ENCODE measurements around the gene EXOSC10.
"Not testable (repeated sequence)": the region's sequence is repeated elsewhere in the genome, so short reads cannot be mapped to it uniquely, and the experiment has no call there.

Gene EXOSC10

GRCh38 chr1:11037740-11038182 is 61.9 kb downstream of the EXOSC10 start:
- no peak overlapping the region for H3K23ac ChIP-seq (ENCODE audit: low read depth, low read length, poor library complexity)
- peak; percentile 86 for DNase-seq (ENCODE audit: low spot score)
- no CpG with 5 or more reads among the region's 8 CpGs for WGBS, 2 donors (ENCODE audit: extremely low coverage in 2 of 2, insufficient read length in 2 of 2, insufficient replicate concordance in 1 of 2)

DNA sequence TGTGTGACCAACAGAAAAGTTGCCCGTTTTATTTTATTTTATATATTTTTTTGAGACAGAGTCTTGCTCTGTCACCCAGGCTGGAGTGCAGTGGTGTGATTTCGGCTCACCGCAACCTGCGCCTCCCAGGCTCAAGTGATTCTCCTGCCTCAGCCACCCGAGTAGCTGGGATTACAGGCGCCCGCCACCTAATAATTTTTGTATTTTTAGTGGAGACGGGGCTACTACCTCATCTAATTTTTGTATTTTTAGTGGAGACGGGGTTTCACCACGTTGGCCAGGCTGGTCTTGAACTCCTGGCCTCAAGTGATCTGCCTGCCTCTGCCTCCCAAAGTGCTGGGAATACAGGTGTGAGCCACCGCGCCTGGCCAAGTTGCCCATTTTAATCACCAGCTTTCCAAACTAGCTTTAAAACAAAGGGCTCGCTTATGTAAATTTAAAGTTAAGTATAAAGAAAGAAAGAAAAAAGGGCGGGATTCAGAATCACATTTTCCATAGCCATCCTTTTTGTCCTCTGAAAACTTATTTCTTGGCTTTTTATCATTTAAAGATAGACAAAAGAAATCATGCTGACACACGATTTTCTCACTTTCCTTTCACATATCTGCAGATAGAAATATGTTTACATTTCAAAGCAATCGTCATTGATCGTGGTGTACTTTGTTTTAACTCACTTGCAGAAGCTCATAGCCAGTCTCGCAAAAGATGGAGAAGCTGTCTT is 62.5 kb downstream of the EXOSC10 start:
- H3K23ac ChIP-seq (ENCODE audit: low read depth, low read length, poor library complexity); DNase-seq (ENCODE audit: low spot score); H2BK120ac ChIP-seq (ENCODE audit: low read depth, low read length); H2BK15ac ChIP-seq (ENCODE audit: low read length); H3K9ac ChIP-seq (ENCODE audit: low read depth, low read length, poor library complexity); H3K36me3 ChIP-seq (replicated peaks in 1 of 2; ENCODE audit: control insufficient read depth in 2 of 2, insufficient read depth in 2 of 2, low read length in 2 of 2); H2BK12ac ChIP-seq (ENCODE audit: low read length); H3K27ac ChIP-seq (replicated peaks; ENCODE audit: low read length); H3K79me1 ChIP-seq (ENCODE audit: low read depth, low read length); H3K14ac ChIP-seq (ENCODE audit: low read length); H4K8ac ChIP-seq (ENCODE audit: low read depth, low read length); H3K4ac ChIP-seq (ENCODE audit: low read length); H3K4me1 ChIP-seq (ENCODE audit: control insufficient read depth in 2 of 2, insufficient read depth in 1 of 2, low read depth in 1 of 2, low read length in 2 of 2); H3K9me3 ChIP-seq (replicated peaks in 1 of 2; ENCODE audit: control insufficient read depth in 2 of 2, insufficient read depth in 1 of 2, low read depth in 1 of 2, low read length in 2 of 2); H3K4me2 ChIP-seq (ENCODE audit: insufficient read depth, low read length, poor library complexity, severe bottlenecking); H3K27me3 ChIP-seq (ENCODE audit: control insufficient read depth in 3 of 3, insufficient read depth in 3 of 3, low read depth in 1 of 3, low read length in 3 of 3); H2BK5ac ChIP-seq (ENCODE audit: low read length); H2AK5ac ChIP-seq (ENCODE audit: low read depth, low read length); H3K18ac ChIP-seq (ENCODE audit: low read length); H4K91ac ChIP-seq (ENCODE audit: low read depth, low read length, poor library complexity); H3K4me3 ChIP-seq (ENCODE audit: low read length in 2 of 2): not testable (repeated sequence)
- H2AFZ ChIP-seq (ENCODE audit: low read length) = peak overlapping the region; percentile 65
- no CpG with 5 or more reads among the region's 18 CpGs for WGBS, 2 donors (ENCODE audit: extremely low coverage in 2 of 2, insufficient read length in 2 of 2, insufficient replicate concordance in 1 of 2)

More at GRCh38 chr1:11037740-11038182, 61.9 kb downstream of the EXOSC10 start:
- Histone ChIP-seq H3K14ac (ENCODE audit: low read length) (no peak overlapping the region), H2BK15ac (ENCODE audit: low read length) (no peak overlapping the region), H3K4me2 (ENCODE audit: insufficient read depth, low read length, poor library complexity, severe bottlenecking) (no peak overlapping the region), H3K4ac (ENCODE audit: low read length) (no peak overlapping the region), H3K36me3 (replicated peaks in 1 of 2; ENCODE audit: control insufficient read depth in 2 of 2, insufficient read depth in 2 of 2, low read length in 2 of 2) (no peaks in the 10 kb centered on the region), H3K4me3 (ENCODE audit: low read length in 2 of 2) (no peak overlapping the region), H3K9me3 (replicated peaks in 1 of 2; ENCODE audit: control insufficient read depth in 2 of 2, insufficient read depth in 1 of 2, low read depth in 1 of 2, low read length in 2 of 2) (no peaks in the 10 kb centered on the region), H3K4me1 (ENCODE audit: control insufficient read depth in 2 of 2, insufficient read depth in 1 of 2, low read depth in 1 of 2, low read length in 2 of 2) (no peaks in the 10 kb centered on the region), H2BK120ac (ENCODE audit: low read depth, low read length) (no peak overlapping the region), H2AFZ (ENCODE audit: low read length) (peak overlapping the region; percentile 65), H3K27ac (replicated peaks; ENCODE audit: low read length) (no peak overlapping the region), H3K9ac (ENCODE audit: low read depth, low read length, poor library complexity) (no peak overlapping the region), H2AK5ac (ENCODE audit: low read depth, low read length) (no peak overlapping the region), H3K18ac (ENCODE audit: low read length) (no peak overlapping the region), H3K27me3 (ENCODE audit: control insufficient read depth in 3 of 3, insufficient read depth in 3 of 3, low read depth in 1 of 3, low read length in 3 of 3) (peaks cover 0 to 2% (median 0%) of the 10 kb centered on the region in 3 experiments), H4K91ac (ENCODE audit: low read depth, low read length, poor library complexity) (no peak overlapping the region), H3K79me1 (ENCODE audit: low read depth, low read length) (no peaks in the 10 kb centered on the region), H4K8ac (ENCODE audit: low read depth, low read length) (no peak overlapping the region), H2BK5ac (ENCODE audit: low read length) (no peak overlapping the region), H2BK12ac (ENCODE audit: low read length) (no peak overlapping the region)

- Histone ChIP-seq H3K4me2 (ENCODE audit: insufficient read depth, low read length, poor library complexity, severe bottlenecking) (no peak overlapping the region), H3K18ac (ENCODE audit: low read length) (no peak overlapping the region), H3K9ac (ENCODE audit: low read depth, low read length, poor library complexity) (no peak overlapping the region)
These were observed 67.9 kb downstream of the EXOSC10 start for GRCh38 chr1:11031624-11032262.

GRCh38 chr1:11030865-11031264 is 68.8 kb downstream of the EXOSC10 start:
- no CpG with 5 or more reads among the region's 9 CpGs for WGBS, 2 donors (ENCODE audit: extremely low coverage in 2 of 2, insufficient read length in 2 of 2, insufficient replicate concordance in 1 of 2)
- H3K79me1 ChIP-seq (ENCODE audit: low read depth, low read length) = peaks cover 3% of the 10 kb centered on the region
- DNase-seq (ENCODE audit: low spot score) = no peak
- H2BK15ac ChIP-seq (ENCODE audit: low read length) = no peak overlapping the region
- no peaks in the 10 kb centered on the region for H3K27me3 ChIP-seq (ENCODE audit: control insufficient read depth in 3 of 3, insufficient read depth in 3 of 3, low read depth in 1 of 3, low read length in 3 of 3)
- H2AK5ac ChIP-seq (ENCODE audit: low read depth, low read length) = no peak overlapping the region
- peaks cover 4 to 45% of the 10 kb centered on the region in 2 donors for H3K36me3 ChIP-seq (replicated peaks in 1 of 2; ENCODE audit: control insufficient read depth in 2 of 2, insufficient read depth in 2 of 2, low read length in 2 of 2)
- H2AFZ ChIP-seq (ENCODE audit: low read length) = no peak overlapping the region
- no peak overlapping the region for H2BK120ac ChIP-seq (ENCODE audit: low read depth, low read length)
- H2BK12ac ChIP-seq (ENCODE audit: low read length) = no peak overlapping the region
- H3K4ac ChIP-seq (ENCODE audit: low read length) = no peak overlapping the region
- no peak overlapping the region for H3K23ac ChIP-seq (ENCODE audit: low read depth, low read length, poor library complexity)
- no peak overlapping the region for H3K27ac ChIP-seq (replicated peaks; ENCODE audit: low read length)
- H3K4me1 ChIP-seq (ENCODE audit: control insufficient read depth in 2 of 2, insufficient read depth in 1 of 2, low read depth in 1 of 2, low read length in 2 of 2) = no peaks in the 10 kb centered on the region
- H3K4me2 ChIP-seq (ENCODE audit: insufficient read depth, low read length, poor library complexity, severe bottlenecking) = no peak overlapping the region
- H3K4me3 ChIP-seq (ENCODE audit: low read length in 2 of 2) = no peak overlapping the region
- H3K18ac ChIP-seq (ENCODE audit: low read length) = no peak overlapping the region
- H3K9ac ChIP-seq (ENCODE audit: low read depth, low read length, poor library complexity) = no peak overlapping the region
- no peak overlapping the region for H2BK5ac ChIP-seq (ENCODE audit: low read length)
- H3K9me3 ChIP-seq (replicated peaks in 1 of 2; ENCODE audit: control insufficient read depth in 2 of 2, insufficient read depth in 1 of 2, low read depth in 1 of 2, low read length in 2 of 2) = no peaks in the 10 kb centered on the region
- no peak overlapping the region for H3K14ac ChIP-seq (ENCODE audit: low read length)
- no peak overlapping the region for H4K8ac ChIP-seq (ENCODE audit: low read depth, low read length)
- H4K91ac ChIP-seq (ENCODE audit: low read depth, low read length, poor library complexity) = no peak overlapping the region

More at GRCh38 chr1:11031624-11032262, 67.9 kb downstream of the EXOSC10 start:
- no peak overlapping the region for H2BK120ac ChIP-seq (ENCODE audit: low read depth, low read length)
- peaks cover 3% of the 10 kb centered on the region for H3K79me1 ChIP-seq (ENCODE audit: low read depth, low read length)
- H3K9me3 ChIP-seq (replicated peaks in 1 of 2; ENCODE audit: control insufficient read depth in 2 of 2, insufficient read depth in 1 of 2, low read depth in 1 of 2, low read length in 2 of 2) = no peaks in the 10 kb centered on the region
- no peak overlapping the region for H4K8ac ChIP-seq (ENCODE audit: low read depth, low read length)
- H2AK5ac ChIP-seq (ENCODE audit: low read depth, low read length) = no peak overlapping the region
- WGBS, 2 donors (ENCODE audit: extremely low coverage in 2 of 2, insufficient read length in 2 of 2, insufficient replicate concordance in 1 of 2) = no CpG with 5 or more reads among the region's 10 CpGs
- no peak overlapping the region for H3K27ac ChIP-seq (replicated peaks; ENCODE audit: low read length)
- peaks cover 3 to 36% of the 10 kb centered on the region in 2 donors for H3K36me3 ChIP-seq (replicated peaks in 1 of 2; ENCODE audit: control insufficient read depth in 2 of 2, insufficient read depth in 2 of 2, low read length in 2 of 2)
- no peak overlapping the region for H2BK15ac ChIP-seq (ENCODE audit: low read length)
- H3K23ac ChIP-seq (ENCODE audit: low read depth, low read length, poor library complexity) = no peak overlapping the region
- no peak overlapping the region for H2AFZ ChIP-seq (ENCODE audit: low read length)
- H3K4me3 ChIP-seq (ENCODE audit: low read length in 2 of 2) = no peak overlapping the region
- H3K27me3 ChIP-seq (ENCODE audit: control insufficient read depth in 3 of 3, insufficient read depth in 3 of 3, low read depth in 1 of 3, low read length in 3 of 3) = no peaks in the 10 kb centered on the region
- H3K4ac ChIP-seq (ENCODE audit: low read length) = no peak overlapping the region
- H4K91ac ChIP-seq (ENCODE audit: low read depth, low read length, poor library complexity) = no peak overlapping the region
- no peak overlapping the region for H2BK12ac ChIP-seq (ENCODE audit: low read length)
- H3K14ac ChIP-seq (ENCODE audit: low read length) = no peak overlapping the region
- H2BK5ac ChIP-seq (ENCODE audit: low read length) = no peak overlapping the region
- no peak for DNase-seq (ENCODE audit: low spot score)
- H3K4me1 ChIP-seq (ENCODE audit: control insufficient read depth in 2 of 2, insufficient read depth in 1 of 2, low read depth in 1 of 2, low read length in 2 of 2) = no peaks in the 10 kb centered on the region
